HCT116 (cell line): ENCODE measurements around the gene BDKRB1. TPM values are rescaled to one million over a fixed set of nuclear protein-coding genes. Genes with fewer than 3 reads are reported as not detected.

Experiments
- ATAC-seq: fragments of 200-7000 bp; cut with Tn5 transposase; 2 replicates; pipeline ENCODE4 v1.9.1; 2020; ENCODE audit warnings: mild to moderate bottlenecking, moderate library complexity
- BruUV-seq: library from RNA; stranded (reverse); fragments of 400-500 nt; replicated peaks from 2 replicates; lab custom pipeline; 2021; lab: Mats Ljungman, UMichigan
- CTCF ChIA-PET: fragments of 300-600 bp; sonication (Branson Sonifier 250); formaldehyde crosslinking; loops from one replicate; lab custom pipeline; 2021; ENCODE audit warnings: antibody characterized with exemption; lab: Charles Lee
- POLR2A ChIA-PET: fragments of 300-600, 350-600 bp; sonication (Branson Sonifier 250); formaldehyde crosslinking; loops from one replicate; lab custom pipeline; 2021; ENCODE audit warnings: antibody characterized with exemption; lab: Charles Lee
- RAD21 ChIA-PET, 2 experiments: fragments of 300-600 bp; sonication (Branson Sonifier 250); formaldehyde crosslinking; loops; one replicate each; lab custom pipeline; 2023; ENCODE audit warnings: low total read pairs in 2 of 2; ENCODE audit not compliant: uncharacterized antibody in 2 of 2, unreplicated experiment in 2 of 2, low non-redundant PET in 1 of 2; lab: Charles Lee
- DNase-seq: peaks from one replicate; pipeline ENCODE4 v3.0.0-alpha.2; 2010; ENCODE audit warnings: low read depth, low spot score
- H2AFZ ChIP-seq: fragments of 200-600 bp; shearing (Covaris generic), sonication (generic); 2 replicates; pipeline ENCODE4 v1.6.1; 2017; ENCODE audit warnings: low read depth, mixed run types, mixed read lengths, antibody characterized with exemption, low read length; ENCODE audit not compliant: poor library complexity, severe bottlenecking
- H3K27ac ChIP-seq: 2 replicates; pipeline ENCODE4 v1.5.1; 2012; ENCODE audit warnings: low read depth, low read length
- H3K27me3 ChIP-seq: fragments of 200-600 bp; sonication (generic); 2 replicates; pipeline ENCODE4 v1.6.1; 2016; ENCODE audit warnings: mixed run types, low read length, mixed read lengths; ENCODE audit not compliant: insufficient read depth
- H3K36me3 ChIP-seq, 2 experiments: fragments of 200-500 bp in 1 of 2; fragments of 200-600 bp in 1 of 2; sonication (Bioruptor generic) in 1 of 2; sonication (generic) in 1 of 2; 2 replicates each; pipeline versions ENCODE4 v1.5.1 to v1.6.1; 2014 to 2016; ENCODE audit warnings: low read length in 2 of 2, inconsistent platforms in 1 of 2, mixed read lengths in 1 of 2, mixed run types in 1 of 2; ENCODE audit not compliant: insufficient read depth in 2 of 2, control insufficient read depth in 1 of 2
- H3K4me1 ChIP-seq, 2 experiments: fragments of 200-600 bp in 1 of 2; sonication (generic) in 1 of 2; 2 replicates each; pipeline versions ENCODE4 v1.5.1 to v1.6.1; 2012 to 2017; ENCODE audit warnings: low read length in 2 of 2, inconsistent platforms in 1 of 2, mild to moderate bottlenecking in 1 of 2, mixed read lengths in 1 of 2, mixed run types in 1 of 2, moderate library complexity in 1 of 2; ENCODE audit not compliant: insufficient read depth in 2 of 2, control insufficient read depth in 1 of 2
- H3K4me2 ChIP-seq: fragments of 200-600 bp; sonication (generic); 2 replicates; pipeline ENCODE4 v1.6.1; 2017; ENCODE audit warnings: mixed run types, low read length, mixed read lengths
- H3K4me3 ChIP-seq, 2 experiments: fragments of 200-600 bp in 1 of 2; sonication (generic) in 1 of 2; replicated peaks in 1 of 2; 2 replicates each; pipeline ENCODE4 v1.5.1; 2011 to 2016; ENCODE audit warnings: low read length in 2 of 2, control low read depth in 1 of 2, low read depth in 1 of 2, mild to moderate bottlenecking in 1 of 2, mixed read lengths in 1 of 2, mixed run types in 1 of 2
- H3K79me2 ChIP-seq: fragments of 200-600 bp; sonication (generic); 2 replicates; pipeline ENCODE4 v1.6.1; 2017; ENCODE audit warnings: mild to moderate bottlenecking, mixed run types, low read length, moderate library complexity, mixed read lengths; ENCODE audit not compliant: insufficient read depth
- H3K9ac ChIP-seq: fragments of 200-600 bp; sonication (generic); 2 replicates; pipeline ENCODE4 v1.6.1; 2016; ENCODE audit warnings: low read length, mixed read lengths
- H3K9me2 ChIP-seq: fragments of 200-600 bp; sonication (generic), shearing (Covaris generic); 2 replicates; pipeline ENCODE4 v1.6.1; 2017; ENCODE audit warnings: mixed run types, mild to moderate bottlenecking, moderate library complexity; ENCODE audit not compliant: insufficient read depth
- H3K9me3 ChIP-seq, 2 experiments: fragments of 200-500 bp in 1 of 2; fragments of 200-600 bp in 1 of 2; sonication (Bioruptor generic) in 1 of 2; sonication (generic) in 1 of 2; 2 replicates each; pipeline ENCODE4 v1.6.1; 2014 to 2017; ENCODE audit warnings: low read length in 2 of 2, mixed read lengths in 2 of 2, inconsistent platforms in 1 of 2, low read depth in 1 of 2, mild to moderate bottlenecking in 1 of 2, mixed run types in 1 of 2, moderate library complexity in 1 of 2; ENCODE audit not compliant: control insufficient read depth in 1 of 2, insufficient read depth in 1 of 2
- H4K20me1 ChIP-seq: fragments of 200-600 bp; sonication (generic), shearing (Covaris generic); 2 replicates; pipeline ENCODE4 v1.6.1; 2017; ENCODE audit warnings: mixed run types, mild to moderate bottlenecking, moderate library complexity; ENCODE audit not compliant: insufficient read depth
- ATF3 ChIP-seq: IDR thresholded peaks from 2 replicates; pipeline ENCODE4 v1.6.1; 2012
- CTCF ChIP-seq, 3 experiments: fragments of 200-600 bp in 1 of 3; sonication (generic) in 1 of 3; IDR thresholded peaks in 2 of 3; conservative IDR thresholded peaks in 1 of 3; 2 replicates each; pipeline ENCODE4 v1.5.1; 2012 to 2017; ENCODE audit warnings: low read depth in 2 of 3, low read length in 2 of 3, antibody characterized with exemption in 1 of 3, borderline replicate concordance in 1 of 3, control low read depth in 1 of 3, mild to moderate bottlenecking in 1 of 3, mixed read lengths in 1 of 3, mixed run types in 1 of 3, moderate library complexity in 1 of 3; ENCODE audit not compliant: insufficient read depth in 1 of 3
- EGR1 ChIP-seq: IDR thresholded peaks from 2 replicates; pipeline ENCODE4 v1.6.1; 2012; ENCODE audit warnings: low read depth
- ELF1 ChIP-seq: IDR thresholded peaks from 2 replicates; pipeline ENCODE4 v1.6.1; 2012; ENCODE audit warnings: low read depth, borderline replicate concordance
- EZH2phosphoT487 ChIP-seq: fragments of 200-600 bp; IDR thresholded peaks from 2 replicates; pipeline ENCODE4 v1.6.1; 2018; ENCODE audit warnings: antibody characterized with exemption, borderline replicate concordance
- FOSL1 ChIP-seq: IDR thresholded peaks from 2 replicates; pipeline ENCODE4 v1.6.1; 2012; ENCODE audit warnings: low read depth
- RAD21 ChIP-seq: IDR thresholded peaks from 2 replicates; pipeline ENCODE4 v1.6.1; 2012; ENCODE audit warnings: low read depth, mild to moderate bottlenecking
- REST ChIP-seq: IDR thresholded peaks from 2 replicates; pipeline ENCODE4 v1.6.1; 2012; ENCODE audit warnings: low read depth
- SIN3A ChIP-seq: IDR thresholded peaks from 2 replicates; pipeline ENCODE4 v1.6.1; 2012; ENCODE audit warnings: low read depth
- SRF ChIP-seq: IDR thresholded peaks from 2 replicates; pipeline ENCODE4 v1.6.1; 2012; ENCODE audit warnings: low read depth
- TCF7L2 ChIP-seq: IDR thresholded peaks from 2 replicates; pipeline ENCODE4 v1.7.0; 2011; ENCODE audit warnings: borderline replicate concordance, inconsistent platforms; ENCODE audit not compliant: insufficient read depth, insufficient read length; ENCODE audit errors: extremely low read depth
- ZBTB33 ChIP-seq: IDR thresholded peaks from 2 replicates; pipeline ENCODE4 v1.6.1; 2011; ENCODE audit warnings: mild to moderate bottlenecking, low read length, moderate library complexity; ENCODE audit not compliant: insufficient replicate concordance; ENCODE audit errors: extremely low read depth
- ZFX ChIP-seq: fragments of 450-650 bp; IDR thresholded peaks from 2 replicates; pipeline ENCODE4 v1.6.1; 2017
- intact Hi-C: fragments of 100-400 bp; cut with micrococcal nuclease; formaldehyde crosslinking; loops from 2 replicates; pipeline ENCODE4 v1.10.0; 2022
- total RNA-seq: library from RNA; stranded (reverse); gene quantifications from one replicate; pipeline ENCODE4 v1.2.1, GENCODE V29; 2021; ENCODE audit not compliant: unreplicated experiment

Gene BDKRB1
- total RNA-seq, 1 experiment from 2014 or later, result not detected

GRCh38 chr14:96233661-96234060 is 22.3 kb upstream of the BDKRB1 start:
- CTCF ChIA-PET, result no interaction called here
- RAD21 ChIA-PET, result no interaction called here

More at GRCh38 chr14:96233661-96234060, 22.3 kb upstream of the BDKRB1 start:
- intact Hi-C loops, result no loop called here
- H3K27me3 ChIP-seq, result no peaks in the 10 kb centered on the region; the same call in 1 of the 2 replicates
- no peak for DNase-seq
- no peak for TF ChIP-seq REST
- TF ChIP-seq SIN3A, result no peak
- TF ChIP-seq CTCF (IDR thresholded peaks at IDR 0.05 in 2 of 3, conservative IDR thresholded peaks at IDR 0.05 in 1 of 3; ENCODE audit: borderline replicate concordance in 1 of 3, insufficient read depth in 1 of 3, low read depth in 2 of 3, low read length in 2 of 3), result no peak
- TF ChIP-seq ATF3, result no peak
- no peak for TF ChIP-seq SRF
- TF ChIP-seq ELF1, result no peak
- no peak for TF ChIP-seq EGR1
- no peak for TF ChIP-seq FOSL1
- no peak for TF ChIP-seq TCF7L2
- no peak for TF ChIP-seq ZFX
- TF ChIP-seq ZBTB33, result no peak
- TF ChIP-seq RAD21, result no peak
- no peak for TF ChIP-seq EZH2phosphoT487
- no peaks in the 10 kb centered on the region for H3K36me3 ChIP-seq
- ATAC-seq, result no peak
- no peaks in the 10 kb centered on the region for H3K9me3 ChIP-seq
- no peak overlapping the region for H3K9ac ChIP-seq
- no TSS peak for BruUV-seq
- H3K4me3 ChIP-seq, result no peak overlapping the region
- H4K20me1 ChIP-seq, result no peaks in the 10 kb centered on the region
- no peak overlapping the region for H2AFZ ChIP-seq
- no peak overlapping the region for H3K27ac ChIP-seq
- no peaks in the 10 kb centered on the region for H3K79me2 ChIP-seq
- H3K9me2 ChIP-seq, result no peaks in the 10 kb centered on the region
- no peak overlapping the region for H3K4me2 ChIP-seq
- POLR2A ChIA-PET, result no interaction called here
- no peaks in the 10 kb centered on the region for H3K4me1 ChIP-seq
